ENCODE results near the gene NUAK2.

Gene NUAK2

GRCh38 chr1:205319081-205320018, 2.2 kb downstream of the NUAK2 start:
- no peak for DNase-seq (ENCODE audit: low read depth in 2 of 2)

DNA sequence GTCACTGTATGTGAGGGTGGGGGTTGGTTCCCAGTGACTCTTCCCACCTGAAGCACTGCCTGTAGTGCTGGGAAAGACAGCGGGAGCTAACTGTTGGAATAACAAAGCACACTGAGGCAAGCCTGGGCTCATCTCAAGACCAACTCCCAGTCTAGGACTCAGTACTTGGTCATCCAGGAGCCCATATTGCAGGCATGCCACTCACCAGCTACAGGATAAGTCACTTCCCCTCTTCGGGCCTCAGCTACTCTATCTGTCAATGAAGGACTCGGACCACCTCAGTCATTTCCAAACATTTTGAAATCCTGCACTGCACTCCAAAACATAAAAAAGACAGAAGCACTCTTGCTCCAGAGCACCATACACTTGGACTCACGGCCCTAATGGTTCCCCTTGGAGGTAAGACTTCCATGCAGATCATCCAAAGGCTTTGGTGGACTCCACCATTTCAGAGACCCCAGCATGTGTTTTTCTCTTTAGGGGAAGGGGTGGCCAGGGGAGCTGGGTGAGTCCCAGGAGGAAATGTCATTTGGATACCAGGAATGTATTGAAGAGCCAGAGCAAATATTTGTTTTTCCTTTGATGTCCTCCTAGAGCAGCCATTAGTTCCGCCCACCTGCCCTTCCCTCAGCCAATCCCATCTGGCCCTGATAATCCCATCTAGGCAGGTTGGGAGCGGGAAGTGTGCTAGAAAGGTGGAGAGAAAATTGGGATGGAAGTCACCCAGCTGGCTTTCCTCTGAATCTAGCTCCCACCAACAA, 3.1 kb downstream of the NUAK2 start:
- no peak for DNase-seq (ENCODE audit: low read depth in 2 of 2)

DNA sequence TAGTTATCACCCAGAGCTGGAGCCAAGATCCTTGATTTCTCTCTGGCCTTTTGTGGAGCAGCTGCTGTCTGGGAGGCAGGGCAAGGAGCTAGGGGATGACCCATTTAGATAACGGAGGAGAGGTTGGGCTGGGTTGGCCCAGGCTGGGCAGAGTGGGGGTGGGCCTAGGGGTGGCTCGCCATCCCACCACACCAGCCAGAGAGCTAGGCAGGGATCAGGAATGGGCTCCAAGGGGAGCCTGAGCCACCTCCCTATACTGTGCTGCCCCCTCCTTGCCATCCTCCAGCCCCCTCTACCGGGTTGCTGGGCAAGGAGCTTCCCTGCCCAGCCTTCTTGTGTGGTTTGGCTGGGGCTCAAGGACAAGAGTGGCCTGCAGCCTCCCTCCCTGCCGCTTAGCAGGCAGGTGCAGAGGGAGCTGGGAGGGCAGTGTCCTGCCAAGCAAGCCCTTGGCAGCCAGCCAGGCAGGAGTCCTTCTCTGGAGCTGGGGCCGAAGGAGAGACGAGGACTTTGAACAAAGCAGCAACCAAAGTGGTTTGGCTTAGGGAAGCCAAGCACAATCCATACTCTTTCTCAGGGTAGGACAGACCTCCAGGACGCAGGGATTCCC, 4.1 kb downstream of the NUAK2 start:
- DNase-seq (ENCODE audit: low read depth in 2 of 2) = no peak

DNA sequence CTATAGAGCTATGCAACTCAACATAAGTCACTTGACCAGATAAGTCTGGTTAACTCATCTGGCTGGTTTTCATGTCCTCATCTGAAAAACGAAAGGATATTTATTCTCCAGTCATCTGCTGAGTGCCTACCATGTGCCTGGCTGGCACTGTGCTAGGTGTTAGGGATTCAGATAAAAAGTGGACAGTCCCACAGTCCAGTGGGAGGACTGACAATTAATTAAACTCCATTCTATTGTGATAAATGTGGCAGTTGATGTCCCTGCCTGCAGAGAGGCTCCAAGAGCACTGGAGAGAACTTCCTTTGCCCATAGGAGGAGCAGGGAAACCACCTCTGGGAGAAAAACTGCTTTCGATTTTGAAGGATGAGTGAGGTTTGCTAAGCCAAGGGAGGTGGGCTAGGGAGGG, 5.4 kb downstream of the NUAK2 start:
- DNase-seq (ENCODE audit: low read depth in 2 of 2) = no peak

DNA sequence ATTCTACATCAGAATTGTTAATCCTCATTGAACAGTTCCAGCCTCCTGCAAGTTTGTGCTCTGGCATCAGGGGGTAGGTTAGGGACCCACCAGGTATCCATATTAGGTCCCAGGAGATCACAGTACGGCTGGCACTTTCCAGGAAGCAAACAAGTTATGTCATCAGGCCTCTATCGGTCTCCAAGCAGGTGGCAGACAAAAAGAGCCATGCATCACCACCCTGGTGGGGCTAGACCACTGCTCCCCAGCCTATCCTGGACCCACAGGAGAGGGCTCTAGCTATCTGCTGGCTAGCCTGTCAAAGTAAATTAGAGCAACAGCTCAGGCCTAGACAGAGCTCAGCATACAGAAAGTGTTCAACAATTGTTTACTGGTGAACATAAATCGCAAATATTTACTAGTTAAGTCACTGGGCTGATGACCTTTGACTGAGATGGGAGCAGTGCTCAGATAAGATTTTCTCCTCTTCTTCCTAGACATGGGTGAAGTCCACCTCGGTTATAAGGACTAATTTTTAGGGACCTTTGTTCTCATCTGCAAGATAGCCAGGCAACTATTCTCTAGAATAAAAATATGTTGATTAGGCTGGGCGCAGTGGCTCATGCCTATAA, 6.4 kb downstream of the NUAK2 start:
- no peak for DNase-seq (ENCODE audit: low read depth in 2 of 2)

DNA sequence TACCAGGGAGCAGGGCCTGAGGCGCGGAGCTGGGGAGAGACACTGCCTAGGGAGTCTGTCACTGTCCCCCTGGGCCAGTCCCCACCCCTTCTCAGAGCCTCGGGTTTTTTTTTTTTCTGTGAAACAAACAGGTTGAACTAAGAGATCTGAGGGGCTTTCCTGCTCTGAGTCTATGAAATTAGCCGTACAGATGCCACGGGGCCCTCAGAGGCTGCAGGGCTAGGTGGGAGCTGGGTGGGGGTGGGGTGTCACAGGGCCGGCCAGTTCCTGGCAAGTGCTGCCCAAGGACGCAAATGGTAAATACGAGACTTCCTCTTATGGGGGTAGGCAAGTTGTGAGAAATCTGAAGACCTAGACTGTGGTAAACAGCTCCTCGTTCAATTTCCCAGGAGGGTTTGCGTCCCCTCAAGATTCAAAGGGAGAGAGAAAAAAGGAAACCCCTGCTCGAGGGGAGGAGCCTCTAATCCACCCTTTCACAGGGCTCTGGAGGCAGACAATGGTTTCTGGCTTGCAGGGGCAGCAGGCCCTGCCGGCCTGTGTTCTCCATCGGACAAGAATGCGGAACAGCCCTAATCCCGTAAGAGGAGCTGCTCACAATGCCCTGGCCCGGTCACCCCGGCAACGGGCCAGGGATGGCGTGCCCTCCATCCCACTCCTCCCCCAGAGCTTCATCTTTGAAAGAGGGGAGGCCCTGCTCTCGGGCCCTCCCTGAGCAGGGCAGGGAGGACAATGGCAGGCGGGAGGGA, 7.8 kb downstream of the NUAK2 start:
- DNase-seq (ENCODE audit: low read depth in 2 of 2) = no peak

- no peak for DNase-seq (ENCODE audit: low read depth in 2 of 2)
These were observed 8.5 kb downstream of the NUAK2 start for GRCh38 chr1:205312866-205313562.

DNA sequence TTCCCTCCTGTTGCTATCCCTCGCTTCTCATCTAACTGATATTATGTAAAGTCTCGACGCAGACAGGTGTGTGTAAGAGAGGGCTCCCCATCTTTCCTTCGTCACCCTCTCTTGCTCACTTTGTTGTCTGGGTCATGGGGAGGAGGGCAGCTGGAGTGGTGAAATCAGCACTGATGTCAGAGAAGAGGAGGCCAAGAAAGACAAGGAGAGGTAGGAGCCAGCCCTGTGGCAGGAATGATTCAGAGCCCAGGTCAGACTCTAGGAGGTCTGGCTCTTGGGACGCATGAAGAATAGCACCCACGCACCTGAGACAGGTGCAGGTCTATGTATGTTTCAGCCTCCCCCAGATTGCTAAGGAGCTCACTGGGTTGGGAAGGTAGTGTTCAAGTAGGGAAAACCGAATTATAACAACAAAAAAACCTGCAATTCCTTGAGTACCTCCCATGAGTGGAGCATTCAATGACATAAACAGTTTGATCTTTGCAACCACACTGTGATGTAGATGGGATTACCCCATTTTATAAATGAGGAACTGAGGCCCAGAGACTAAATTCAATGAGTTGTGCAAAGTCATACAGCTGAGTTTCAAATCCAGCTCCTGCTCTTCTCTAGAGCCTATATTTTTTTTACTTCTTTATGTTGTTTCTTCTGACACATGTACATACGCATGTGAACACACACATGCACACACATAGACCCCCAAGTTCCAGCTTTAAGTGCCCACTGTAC, 10.4 kb downstream of the NUAK2 start:
- DNase-seq (ENCODE audit: low read depth in 2 of 2) = no peak

GRCh38 chr1:205309741-205310140, 11.8 kb downstream of the NUAK2 start:
- no peak for DNase-seq (ENCODE audit: low read depth in 2 of 2)

- no peak for DNase-seq (ENCODE audit: low read depth in 2 of 2)
These were observed 14.5 kb downstream of the NUAK2 start for GRCh38 chr1:205306929-205307566.

DNA sequence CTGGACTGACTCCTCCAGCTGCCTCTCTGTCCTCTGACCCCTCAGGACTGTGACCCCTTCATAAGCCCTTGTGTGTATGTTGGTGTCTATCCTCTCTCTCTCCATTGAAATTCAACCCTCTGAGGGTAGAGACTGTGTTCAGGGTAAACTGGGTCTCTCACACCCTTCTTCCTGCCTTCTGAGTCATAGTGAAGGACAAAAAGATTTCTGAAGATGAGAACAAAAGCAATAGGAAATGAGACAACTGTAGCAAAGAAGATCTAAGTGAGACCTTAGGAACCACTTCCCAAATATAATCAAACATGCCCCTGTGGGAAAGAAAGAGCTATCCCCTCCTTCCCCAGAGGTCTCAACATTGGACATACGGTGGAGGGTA, 16.9 kb downstream of the NUAK2 start:
- DNase-seq (ENCODE audit: low read depth in 2 of 2) = no peak

- DNase-seq (ENCODE audit: low read depth in 2 of 2) = no peak
These were observed 17.4 kb downstream of the NUAK2 start for GRCh38 chr1:205304046-205304694.

GRCh38 chr1:205303247-205303888, 18.2 kb downstream of the NUAK2 start:
- DNase-seq (ENCODE audit: low read depth in 2 of 2) = no peak

DNA sequence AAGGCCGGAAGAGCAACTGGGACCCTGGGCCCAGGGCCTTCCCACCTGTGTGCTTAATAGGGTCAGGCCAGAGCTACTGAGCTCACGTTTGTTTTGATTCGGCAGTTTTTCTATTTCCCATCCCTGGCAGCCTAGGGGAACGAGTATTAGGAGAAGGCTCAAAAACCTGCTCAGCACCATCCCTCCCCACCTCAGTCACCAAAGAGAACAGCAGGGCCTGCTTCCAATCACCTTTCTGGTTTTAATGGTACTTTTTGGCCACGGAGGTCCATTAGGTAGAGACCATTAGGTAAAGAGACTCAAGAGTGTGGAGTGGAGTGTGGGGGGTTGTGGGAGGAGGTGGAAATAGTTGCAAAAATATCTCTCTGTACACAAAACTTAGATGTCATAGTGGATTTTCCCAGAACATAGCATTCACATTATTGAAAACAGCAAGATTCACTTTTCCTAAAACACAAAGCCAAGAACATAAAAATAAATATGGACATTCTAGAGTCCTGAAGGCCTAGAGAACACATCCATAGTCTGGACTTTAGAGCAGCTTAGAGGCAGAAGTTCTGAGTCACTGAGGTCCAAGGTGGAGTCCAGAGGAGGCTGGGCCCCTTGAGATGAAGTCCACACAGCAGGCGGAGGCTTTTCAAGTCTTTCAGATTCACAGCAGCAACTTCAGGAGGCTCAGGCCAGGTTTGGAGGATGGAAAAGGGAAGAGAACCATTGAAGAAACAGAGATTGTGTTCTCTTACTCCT, 19.5 kb downstream of the NUAK2 start:
- no peak for DNase-seq (ENCODE audit: low read depth in 2 of 2)

DNA sequence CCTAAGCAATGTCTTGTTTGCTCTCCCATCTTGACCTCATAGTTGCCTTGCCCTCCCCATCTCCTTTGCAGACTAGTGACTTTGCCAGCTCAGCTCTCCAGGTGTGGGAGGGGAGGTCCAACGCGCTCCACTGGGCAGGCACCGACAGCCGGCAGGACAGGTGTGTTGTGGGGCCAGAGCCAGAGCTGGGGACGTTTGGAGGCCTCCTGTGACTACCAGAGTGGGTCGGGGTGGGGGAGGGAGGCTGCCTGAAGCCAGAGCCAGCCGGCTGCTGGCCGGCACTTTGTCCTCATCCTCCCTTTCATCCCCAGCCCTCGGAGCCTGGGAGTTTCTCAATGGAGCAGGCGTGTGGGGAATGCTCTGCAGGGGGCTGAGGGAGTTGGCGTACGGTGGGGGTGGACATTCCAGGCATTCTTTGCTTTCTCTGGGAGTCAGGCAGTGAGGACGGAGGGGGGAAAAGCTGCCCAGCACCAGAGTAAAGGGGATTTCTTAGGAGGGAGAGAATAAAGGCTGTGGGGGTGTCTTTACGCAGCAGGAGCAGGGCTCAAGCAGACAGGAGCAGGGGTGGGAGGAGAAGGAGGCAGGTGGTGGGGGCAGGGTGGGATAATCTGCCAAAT, 20.2 kb downstream of the NUAK2 start:
- DNase-seq (ENCODE audit: low read depth in 2 of 2) = no peak

DNA sequence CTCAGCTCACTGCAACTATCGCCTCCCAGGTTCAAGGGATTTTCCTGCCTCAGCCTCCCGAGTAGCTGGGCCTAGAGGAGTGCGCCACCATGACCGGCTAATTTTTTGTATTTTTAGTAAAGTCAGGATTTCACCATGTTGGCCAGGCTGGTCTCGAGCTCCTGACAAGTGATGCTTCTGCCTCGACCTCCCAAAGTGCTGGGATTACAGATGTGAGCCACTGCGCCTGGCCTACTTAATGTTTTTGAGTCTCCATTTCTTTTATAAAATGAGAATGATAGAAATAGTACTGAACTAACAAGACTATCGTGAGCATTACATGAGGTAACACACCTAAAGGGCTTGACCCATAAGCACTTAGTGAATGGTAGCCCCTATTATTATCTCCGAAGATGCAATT, 21.4 kb downstream of the NUAK2 start:
- DNase-seq (ENCODE audit: low read depth in 2 of 2) = no peak

DNA sequence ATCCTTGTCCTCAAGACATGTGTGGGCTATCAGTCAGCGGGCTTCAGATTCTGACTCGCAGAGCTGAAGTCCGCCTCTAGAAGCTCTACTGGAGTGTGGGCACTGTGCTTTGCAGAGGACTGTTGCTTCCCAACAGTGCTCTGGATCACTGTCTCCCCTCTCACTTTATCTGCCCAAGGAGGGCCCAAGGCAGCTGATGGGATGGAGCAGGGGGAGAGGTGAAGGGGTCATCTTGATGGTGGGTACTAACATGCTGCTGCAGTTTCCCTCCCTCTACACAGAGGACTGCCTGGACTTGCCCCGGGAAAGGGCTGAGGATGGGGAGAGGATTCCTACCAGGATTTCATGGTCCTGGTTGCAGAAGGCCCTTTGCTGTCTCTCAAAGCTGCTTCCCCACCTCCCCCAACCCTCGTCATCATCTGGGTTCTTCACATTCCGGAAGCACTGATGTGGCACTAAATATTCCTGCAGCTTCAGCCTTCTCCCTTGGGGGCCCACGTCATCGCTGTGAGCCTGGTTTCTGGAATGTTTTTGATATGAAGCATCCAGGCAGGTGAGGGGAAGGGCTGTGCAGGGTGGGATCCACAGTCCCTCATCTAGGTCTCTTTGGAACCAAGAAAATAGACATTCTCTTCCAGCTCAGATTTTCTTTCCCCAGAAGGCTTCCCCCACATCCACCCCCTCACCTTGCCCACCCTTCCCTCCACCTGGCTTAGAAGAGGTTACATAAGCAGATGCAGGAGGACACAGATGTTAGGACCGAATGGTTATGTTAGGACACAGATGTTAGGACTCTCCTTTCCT, 23.2 kb downstream of the NUAK2 start:
- no peak for DNase-seq (ENCODE audit: low read depth in 2 of 2)

All from stimulated activated CD4-positive, alpha-beta T cell treated with anti-CD3 and anti-CD28 coated beads, Interleukin-15, amount 100 ng/mL, for 48 hours (primary cell).